Measurements from ENCODE around the gene ACTN1. TPM values are rescaled to one million over a fixed set of nuclear protein-coding genes. Genes with fewer than 3 reads are reported as not detected.

ACTN1 gene
- total and polyA plus RNA-seq, 2 of the 8 experiments (the other 6 are each of a cell fraction or from before 2014, with no cell fraction given) = 236 to 262 TPM

DNA sequence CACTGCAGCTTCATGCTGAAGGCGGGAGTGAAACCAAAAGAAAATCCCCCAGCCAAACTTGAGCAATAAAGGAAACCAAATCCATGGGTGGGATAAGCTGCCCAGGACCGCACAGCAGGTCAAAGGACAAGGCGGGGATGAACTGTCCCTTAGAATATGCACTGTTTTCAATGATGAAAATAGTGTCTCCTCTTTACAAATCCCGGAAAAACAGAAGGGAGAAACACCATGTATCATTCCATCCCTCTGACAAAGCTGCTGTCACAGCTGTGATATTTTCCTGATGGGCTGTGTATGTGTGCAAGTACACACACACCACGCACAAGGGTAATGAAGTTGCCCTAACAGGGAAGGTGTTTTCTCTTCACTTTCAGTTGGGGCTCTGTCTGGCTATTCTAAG lies 70.3 kb downstream of the ACTN1 start:
- peaks cover 3 to 15% of the 10 kb centered on the region in 2 experiments for H4K20me1 ChIP-seq (replicated peaks in 1 of 2; ENCODE audit: control insufficient read depth in 1 of 2, insufficient read depth in 2 of 2, low read length in 2 of 2)
- no peaks in the 10 kb centered on the region for H3K9me3 ChIP-seq (ENCODE audit: insufficient read depth in 2 of 2, low read depth in 1 of 2, low read length in 1 of 2)
- H2BK15ac ChIP-seq (ENCODE audit: low read length) = no peak overlapping the region
- H3K14ac ChIP-seq (ENCODE audit: insufficient read length) = no peak overlapping the region
- H2BK20ac ChIP-seq (ENCODE audit: low read length) = no peak overlapping the region
- peaks cover 11% of the 10 kb centered on the region for H3K79me1 ChIP-seq (ENCODE audit: low read depth, low read length)
- POLR2A ChIA-PET (ENCODE audit: partially characterized antibody) = interaction anchor here (0.7 to 1.2 kb wide), 3 partner anchors 9 to 18 kb away, joined by 3 read pairs; no protein-coding TSS in a partner anchor
- no peak overlapping the region for H3K4ac ChIP-seq (replicated peaks; ENCODE audit: insufficient read length, low read depth, low read length)
- no peak overlapping the region for H3K4me2 ChIP-seq (ENCODE audit: insufficient read depth in 1 of 2, low read depth in 2 of 2, low read length in 2 of 2)
- H4K91ac ChIP-seq (replicated peaks; ENCODE audit: insufficient read length, low read length) = no peak overlapping the region
- no peak overlapping the region for H3K27ac ChIP-seq (ENCODE audit: low read depth, low read length)
- H2AFZ ChIP-seq (ENCODE audit: low read length) = no peak overlapping the region
- H3K27me3 ChIP-seq (replicated peaks in 1 of 4; ENCODE audit: control insufficient read depth in 3 of 4, extremely low read depth in 1 of 4, insufficient read depth in 3 of 4, low read length in 3 of 4) = no peaks in the 10 kb centered on the region
- H3K79me2 ChIP-seq (ENCODE audit: control insufficient read depth in 1 of 2, insufficient read depth in 2 of 2, low read length in 2 of 2) = peaks cover 0 to 9% of the 10 kb centered on the region in 2 experiments; a peak in 2 of 4 replicates
- no peak overlapping the region for H3K18ac ChIP-seq (ENCODE audit: extremely low read depth, low read length)
- DNase-seq (ENCODE audit: low read depth in 1 of 2, low spot score in 2 of 2) = no peak
- no peak overlapping the region for H2BK120ac ChIP-seq (replicated peaks; ENCODE audit: low read depth, low read length)
- FAIRE-seq = no peak
- CTCF ChIA-PET (ENCODE audit: partially characterized antibody) = interaction anchor here (0.8 to 12.8 kb wide), 13 partner anchors 12 to 199 kb away, joined by 3 to 186 read pairs (median 6); no protein-coding TSS in a partner anchor
- H3K23me2 ChIP-seq (ENCODE audit: low read depth, low read length) = no peaks in the 10 kb centered on the region
- H3K4me3 ChIP-seq (ENCODE audit: extremely low read depth in 1 of 4, insufficient read depth in 2 of 4, low read depth in 3 of 4, low read length in 4 of 4) = no peak overlapping the region
- no peak overlapping the region for H3K9ac ChIP-seq (replicated peaks in 1 of 4; ENCODE audit: extremely low read depth in 1 of 4, low read depth in 3 of 4, low read length in 3 of 4)
- peaks cover 13 to 58% (median 37%) of the 10 kb centered on the region in 4 experiments for H3K36me3 ChIP-seq (ENCODE audit: control insufficient read depth in 2 of 4, insufficient read depth in 4 of 4, low read length in 3 of 4)
- 94% methylated on average over 5 of the region's 5 CpGs; no CpG with 5 or more reads in 1 of the 2 experiments for WGBS, 2 experiments (ENCODE audit: extremely low coverage in 1 of 2, insufficient coverage in 1 of 2, insufficient read length in 1 of 2, insufficient replicate concordance in 2 of 2, low coverage in 1 of 2, low lambda C conversion rate in 2 of 2, missing lambda C conversion rate in 1 of 2)
- H3K56ac ChIP-seq (replicated peaks; ENCODE audit: insufficient read length, low read depth, low read length) = no peak overlapping the region
- no peak overlapping the region for H3K23ac ChIP-seq (ENCODE audit: insufficient read length)
- H2BK12ac ChIP-seq (ENCODE audit: low read depth, low read length) = no peak overlapping the region
- no peak overlapping the region for H2AK5ac ChIP-seq (ENCODE audit: low read depth, low read length)
- H4K5ac ChIP-seq (ENCODE audit: insufficient read length, low read depth, low read length) = no peak overlapping the region
- H2BK5ac ChIP-seq (ENCODE audit: low read depth, low read length) = no peak overlapping the region
- H3K4me1 ChIP-seq (replicated peaks in 1 of 4; ENCODE audit: control insufficient read depth in 3 of 4, insufficient read depth in 4 of 4, low read length in 3 of 4) = no peaks in the 10 kb centered on the region
- no peak overlapping the region for H4K8ac ChIP-seq (ENCODE audit: extremely low read depth, insufficient read depth, low read length)
- TF ChIP-seq POU5F1 (IDR thresholded peaks at IDR 0.05; ENCODE audit: low read depth, low read length) = no peak
- no peak for TF ChIP-seq KDM1A (IDR thresholded peaks at IDR 0.05; ENCODE audit: borderline replicate concordance, low read length)
- no peak for TF ChIP-seq CHD2 (IDR thresholded peaks at IDR 0.05; ENCODE audit: low read length)
- TF ChIP-seq BCL11A (IDR thresholded peaks at IDR 0.05; ENCODE audit: low read depth in 2 of 2, low read length in 2 of 2) = no peak
- no peak for TF ChIP-seq EGR1 (IDR thresholded peaks at IDR 0.05; ENCODE audit: borderline replicate concordance, low read depth, low read length)
- no peak for TF ChIP-seq NANOG (IDR thresholded peaks at IDR 0.05; ENCODE audit: insufficient read depth, low read depth, low read length, poor library complexity, severe bottlenecking)
- no peak for TF ChIP-seq SIRT6 (IDR thresholded peaks at IDR 0.05; ENCODE audit: low read length)
- TF ChIP-seq SRF (IDR thresholded peaks at IDR 0.05; ENCODE audit: low read depth, low read length) = no peak
- no peak for TF ChIP-seq MAFK (IDR thresholded peaks at IDR 0.05; ENCODE audit: low read depth, low read length)
- TF ChIP-seq RAD21 (IDR thresholded peaks at IDR 0.05 in 1 of 2, conservative IDR thresholded peaks at IDR 0.05 in 1 of 2; ENCODE audit: low read depth in 2 of 2, low read length in 2 of 2) = no peak
- TF ChIP-seq KDM5A (IDR thresholded peaks at IDR 0.05; ENCODE audit: low read length) = no peak
- TF ChIP-seq TBP (IDR thresholded peaks at IDR 0.05; ENCODE audit: low read depth, low read length) = no peak
- no peak for TF ChIP-seq CHD1 (IDR thresholded peaks at IDR 0.05; ENCODE audit: low read depth, low read length)
- no peak for TF ChIP-seq TAF7 (optimal IDR thresholded peaks at IDR 0.05; ENCODE audit: borderline replicate concordance, low read depth, low read length)
- no peak for TF ChIP-seq CEBPB (IDR thresholded peaks at IDR 0.05; ENCODE audit: low read depth, low read length)
- TF ChIP-seq YY1 (IDR thresholded peaks at IDR 0.05; ENCODE audit: low read depth, low read length) = no peak

Measured in H1 (cell line).